Measurements from ENCODE around the gene PI4KA. TPM values are rescaled to one million over a fixed set of nuclear protein-coding genes. Genes with fewer than 3 reads are reported as not detected.
A peak's percentile ranks its signal among the peaks of the same experiment; 100 is the strongest.

PI4KA gene
- total RNA-seq, 2 donors from 2014 or later, result 74.2 to 115 TPM

- H3K9me3 ChIP-seq, result no peaks in the 10 kb centered on the region
- H3K27me3 ChIP-seq (replicated peaks; ENCODE audit: insufficient read depth), result no peaks in the 10 kb centered on the region
- intact Hi-C loops (cut with DNase I), result loop anchor here (5.0 kb wide), 1 partner anchor 58 kb away; the partner anchor contains the start of gene CRKL
- peak overlapping the region; percentile 59 to 81 for H3K27ac ChIP-seq
- WGBS, result 26% methylated on average over 8 of the region's 8 CpGs
- peaks cover 15% of the 10 kb centered on the region for H3K4me1 ChIP-seq (replicated peaks)
- no peaks in the 10 kb centered on the region for H3K36me3 ChIP-seq
- DNase-seq (ENCODE audit: low spot score), result no peak
- TF ChIP-seq POLR2AphosphoS5 (IDR thresholded peaks at IDR 0.05), result no peak
- TF ChIP-seq CTCF (IDR thresholded peaks at IDR 0.05), result no peak
- no peak for TF ChIP-seq POLR2A (IDR thresholded peaks at IDR 0.05)
- peak overlapping the region; percentile 87 to 95 for H3K4me3 ChIP-seq
Observed at GRCh38 chr22:20859615-20860014, 1.0 kb upstream of the PI4KA start.

- WGBS, result under 1% methylated on average over 36 of the region's 38 CpGs
- intact Hi-C loops (cut with DNase I), result loop anchor here (5.0 kb wide), 1 partner anchor 59 kb away; the partner anchor contains the start of gene CRKL
- Histone ChIP-seq H3K9me3 (no peaks in the 10 kb centered on the region), H3K4me3 (peak overlapping the region; percentile 87 to 95), H3K27ac (peak overlapping the region; percentile 88 to 90), H3K4me1 (replicated peaks) (peaks cover 15% of the 10 kb centered on the region), H3K27me3 (replicated peaks; ENCODE audit: insufficient read depth) (no peaks in the 10 kb centered on the region), H3K36me3 (no peaks in the 10 kb centered on the region)
- peak; percentile 71 for DNase-seq (ENCODE audit: low spot score)
- TF ChIP-seq POLR2AphosphoS5 (IDR thresholded peaks at IDR 0.05) (no peak), CTCF (IDR thresholded peaks at IDR 0.05) (no peak)
Observed at GRCh38 chr22:20857838-20858614, 585 bp downstream of the PI4KA start.

- 26% methylated on average over 7 of the region's 7 CpGs for WGBS
- DNase-seq (ENCODE audit: low spot score), result no peak
- peak overlapping the region in 1 of 2 donors; percentile 90 for H3K27ac ChIP-seq
- H3K27me3 ChIP-seq (replicated peaks; ENCODE audit: insufficient read depth), result no peaks in the 10 kb centered on the region
- TF ChIP-seq POLR2A (IDR thresholded peaks at IDR 0.05) (no peak), POLR2AphosphoS5 (IDR thresholded peaks at IDR 0.05) (no peak), CTCF (IDR thresholded peaks at IDR 0.05) (no peak)
- intact Hi-C loops (cut with DNase I), result loop anchor here (5.0 kb wide), 1 partner anchor 60 kb away; the partner anchor contains the start of gene CRKL
- no peaks in the 10 kb centered on the region for H3K9me3 ChIP-seq
- no peaks in the 10 kb centered on the region for H3K36me3 ChIP-seq
- H3K4me3 ChIP-seq, result peak overlapping the region in 1 of 2 donors; percentile 87
- H3K4me1 ChIP-seq (replicated peaks), result peaks cover 15% of the 10 kb centered on the region
Observed at GRCh38 chr22:20857247-20857643, 1.4 kb downstream of the PI4KA start.

GRCh38 chr22:20853236-20853660 is 5.4 kb downstream of the PI4KA start:
- H3K4me3 ChIP-seq, result no peak overlapping the region
- no peak for DNase-seq (ENCODE audit: low spot score)
- no peaks in the 10 kb centered on the region for H3K27me3 ChIP-seq (replicated peaks; ENCODE audit: insufficient read depth)
- peaks cover 12% of the 10 kb centered on the region for H3K4me1 ChIP-seq (replicated peaks)
- TF ChIP-seq CTCF (IDR thresholded peaks at IDR 0.05), result no peak
- TF ChIP-seq POLR2A (IDR thresholded peaks at IDR 0.05), result no peak
- no peak for TF ChIP-seq POLR2AphosphoS5 (IDR thresholded peaks at IDR 0.05)
- no peak overlapping the region for H3K27ac ChIP-seq
- WGBS, result 85% methylated on average over 3 of the region's 3 CpGs
- no peaks in the 10 kb centered on the region for H3K36me3 ChIP-seq
- no peaks in the 10 kb centered on the region for H3K9me3 ChIP-seq
- intact Hi-C loops (cut with DNase I), result no loop called here

GRCh38 chr22:20852503-20852902 is 6.1 kb downstream of the PI4KA start:
- H3K4me3 ChIP-seq, result no peak overlapping the region
- H3K4me1 ChIP-seq (replicated peaks), result peaks cover 8% of the 10 kb centered on the region
- WGBS, result 73% methylated on average over 6 of the region's 6 CpGs
- no peak for DNase-seq (ENCODE audit: low spot score)
- H3K9me3 ChIP-seq, result no peaks in the 10 kb centered on the region
- no peaks in the 10 kb centered on the region for H3K27me3 ChIP-seq (replicated peaks; ENCODE audit: insufficient read depth)
- no peak overlapping the region for H3K27ac ChIP-seq
- TF ChIP-seq POLR2A (IDR thresholded peaks at IDR 0.05) (no peak), POLR2AphosphoS5 (IDR thresholded peaks at IDR 0.05) (no peak), CTCF (IDR thresholded peaks at IDR 0.05) (no peak)
- intact Hi-C loops (cut with DNase I), result no loop called here
- no peaks in the 10 kb centered on the region for H3K36me3 ChIP-seq

Data from prostate gland (tissue), 2 donors.